GM21528 (cell line): ENCODE data around the gene PCDH12.

Experiments used
- ATAC-seq: cut with Tn5 transposase; IDR thresholded peaks from one replicate; pipeline ENCODE4 v1.9.1; 2021; ENCODE audit warnings: mild to moderate bottlenecking, moderate library complexity; ENCODE audit not compliant: unreplicated experiment, low FRiP score

The PCDH12 gene

GRCh38 chr5:141958113-141958512 lies at the start of gene PCDH12:
PCDH12 (minus strand) TSS chr5:141958202; CDS start chr5:141957851, 351 bp downstream.
- ATAC-seq: no peak

DNA sequence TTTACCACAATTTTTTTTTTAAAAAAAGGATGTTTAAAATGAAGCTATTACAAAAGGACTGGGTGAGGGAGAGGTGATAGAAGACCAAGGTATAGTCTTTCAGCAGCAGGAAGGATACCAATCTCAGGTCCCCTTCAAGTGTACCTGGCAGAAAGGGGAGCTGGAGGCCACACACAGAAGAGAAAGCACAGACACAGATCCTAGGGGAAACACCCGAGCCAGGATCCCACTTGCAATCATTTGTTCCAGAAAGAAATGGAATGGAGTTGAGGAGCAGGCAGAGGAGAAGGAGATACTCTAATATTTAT lies 49.2 kb upstream of the PCDH12 start:
- ATAC-seq: no peak

DNA sequence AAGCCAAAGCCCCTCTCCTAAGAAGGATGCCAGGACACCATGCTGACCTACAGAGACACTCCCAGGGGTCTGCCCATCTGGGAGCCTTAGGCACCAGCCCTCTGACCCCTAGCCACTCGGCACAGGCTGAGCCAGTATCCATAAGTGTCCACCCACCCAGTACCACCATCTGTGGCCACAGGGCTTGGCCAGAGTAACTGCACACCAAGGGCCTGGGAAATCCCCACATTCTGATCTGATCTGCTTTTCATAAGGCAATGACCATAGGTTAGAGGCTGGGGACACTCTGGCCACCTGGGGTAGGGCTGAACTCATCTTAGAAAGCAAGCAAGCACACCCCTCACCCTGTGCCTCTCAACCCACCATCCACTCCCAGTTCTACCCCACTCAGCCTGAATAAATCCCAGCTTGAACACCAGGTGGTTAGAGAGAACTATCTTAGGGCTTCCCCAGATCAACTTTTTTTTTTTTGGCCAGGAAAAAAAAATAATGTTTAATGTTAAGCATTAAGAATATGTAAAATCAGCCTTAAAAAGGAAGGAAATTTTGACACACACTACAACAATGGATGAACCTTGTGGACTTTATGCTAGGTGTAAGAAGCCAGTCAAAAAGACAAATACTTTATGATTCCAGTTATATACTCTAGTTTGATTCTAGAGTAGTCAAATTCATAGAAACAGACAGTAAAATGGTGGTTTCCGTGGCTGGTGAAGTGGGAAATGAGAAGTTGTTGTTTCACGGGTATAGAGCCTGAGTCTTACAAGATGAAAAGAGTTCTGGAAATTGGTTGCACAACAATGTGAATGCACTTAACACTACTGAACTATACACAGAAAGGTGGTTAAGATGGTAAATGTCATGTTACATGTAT lies 48.6 kb upstream of the PCDH12 start:
- ATAC-seq: no peak

DNA sequence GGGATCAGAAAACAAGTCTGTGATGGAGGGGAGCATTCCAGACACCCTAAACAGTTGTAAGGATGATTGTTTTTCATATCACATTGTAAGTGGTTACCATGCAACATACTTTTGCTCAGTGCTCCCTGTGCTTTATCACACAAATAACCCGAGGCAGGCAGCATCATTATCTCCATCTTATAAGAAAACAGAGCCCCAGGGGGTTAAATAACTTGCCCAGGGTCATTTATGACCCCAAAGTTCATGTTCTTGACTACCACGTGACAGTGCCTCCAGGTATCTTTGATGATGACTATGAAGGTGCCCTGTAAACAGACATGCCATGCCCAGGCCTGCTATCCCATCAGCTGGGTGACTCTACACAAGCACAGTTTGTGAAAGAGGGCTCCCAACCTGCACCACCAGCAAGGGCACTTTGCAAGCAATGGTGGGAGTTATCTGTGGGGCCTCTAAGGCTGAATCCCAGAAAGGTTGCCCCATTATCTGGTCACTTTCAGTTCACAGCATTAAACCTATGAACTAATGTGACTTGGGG lies 45.3 kb upstream of the PCDH12 start:
- no peak for ATAC-seq

DNA sequence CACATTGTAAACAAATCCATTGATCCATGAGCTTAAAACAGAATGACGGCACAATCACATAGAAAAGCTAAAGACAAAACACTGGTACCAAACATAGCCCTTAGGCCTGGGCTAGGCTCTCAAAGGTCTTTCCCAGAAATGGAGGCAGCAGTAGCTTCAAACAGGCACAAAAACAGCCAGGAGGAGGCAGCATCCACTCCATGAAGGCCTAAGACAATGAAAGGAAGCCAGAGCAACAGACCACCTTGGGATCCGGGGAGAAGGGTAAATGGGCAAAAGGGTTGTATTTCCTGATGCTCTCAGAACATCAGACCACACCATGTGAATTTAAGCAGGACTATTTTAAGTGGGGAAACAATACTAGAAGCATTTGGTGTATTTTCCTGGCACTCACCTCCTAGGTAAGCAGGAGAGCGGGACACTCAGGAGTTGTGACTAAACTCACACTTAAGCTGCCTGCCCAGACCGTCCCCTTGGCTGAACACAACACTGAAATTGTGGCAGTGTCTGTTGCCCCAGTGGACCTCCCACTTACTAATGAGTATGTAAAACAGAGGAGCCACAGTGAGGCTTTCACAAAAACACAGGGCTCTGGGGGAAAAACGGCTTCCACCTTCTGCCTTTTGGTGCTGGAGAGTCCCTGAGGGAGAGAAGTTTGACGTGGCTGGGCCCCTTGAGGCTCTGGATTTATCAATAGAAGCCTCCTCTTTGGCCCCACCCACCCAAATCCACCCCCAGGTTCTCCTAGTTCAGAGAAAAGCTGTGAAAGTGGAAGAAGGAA lies 42.9 kb upstream of the PCDH12 start:
- ATAC-seq: no peak

DNA sequence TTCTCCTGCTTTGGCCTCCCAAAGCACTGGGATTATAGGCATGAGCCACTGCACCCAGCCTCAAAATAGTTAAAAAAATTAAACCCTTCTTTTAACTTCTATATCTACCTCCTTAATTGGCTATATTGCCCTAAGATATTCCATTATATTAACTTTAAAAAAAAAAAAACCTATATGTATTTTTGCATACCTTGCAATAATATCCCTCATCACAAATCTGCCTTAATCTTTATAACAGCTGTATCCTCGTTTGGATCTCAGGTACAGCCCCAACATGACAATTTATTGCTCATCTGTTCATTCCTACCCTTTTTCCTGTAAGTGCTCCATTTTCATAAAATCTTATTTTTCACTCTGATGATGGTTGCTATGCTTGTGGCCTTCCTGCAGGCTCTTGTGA lies 42.2 kb upstream of the PCDH12 start:
- ATAC-seq: no peak

DNA sequence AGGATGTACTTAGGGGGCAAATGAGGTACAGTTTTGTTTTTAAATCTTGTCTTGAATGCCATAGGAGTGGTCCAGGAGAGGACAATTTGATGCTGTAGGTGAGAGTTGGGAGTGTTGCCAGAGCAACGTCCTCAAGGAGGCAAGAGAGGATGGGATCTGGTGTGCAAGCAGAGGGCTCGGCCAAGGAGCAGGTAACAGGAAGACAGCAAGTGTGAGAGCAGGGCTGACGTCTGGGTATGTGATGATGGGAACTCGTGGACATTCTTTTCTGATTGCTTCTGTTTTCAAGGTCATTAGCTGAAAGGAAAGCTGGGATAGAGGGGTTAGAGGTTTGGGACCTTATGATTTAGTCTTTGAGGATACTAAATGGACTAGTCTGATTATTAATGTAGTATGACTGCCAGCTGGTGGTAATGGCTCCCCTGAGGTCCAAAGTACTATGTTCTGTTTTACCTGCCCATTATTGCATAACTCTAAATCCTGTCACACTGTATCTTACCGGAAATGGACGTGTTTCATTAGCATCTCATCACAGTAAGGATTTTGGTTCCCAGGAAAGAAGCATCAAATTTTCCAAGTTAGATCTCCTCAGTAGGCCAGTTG lies 39.5 kb upstream of the PCDH12 start:
- ATAC-seq: no peak

- no peak for ATAC-seq
Measured at GRCh38 chr5:141995656-141996055, 37.7 kb upstream of the PCDH12 start.

- no peak for ATAC-seq
Measured at GRCh38 chr5:141994511-141995136, 36.6 kb upstream of the PCDH12 start.

GRCh38 chr5:141992349-141992963 lies 34.5 kb upstream of the PCDH12 start:
- peak; percentile 60 for ATAC-seq

DNA sequence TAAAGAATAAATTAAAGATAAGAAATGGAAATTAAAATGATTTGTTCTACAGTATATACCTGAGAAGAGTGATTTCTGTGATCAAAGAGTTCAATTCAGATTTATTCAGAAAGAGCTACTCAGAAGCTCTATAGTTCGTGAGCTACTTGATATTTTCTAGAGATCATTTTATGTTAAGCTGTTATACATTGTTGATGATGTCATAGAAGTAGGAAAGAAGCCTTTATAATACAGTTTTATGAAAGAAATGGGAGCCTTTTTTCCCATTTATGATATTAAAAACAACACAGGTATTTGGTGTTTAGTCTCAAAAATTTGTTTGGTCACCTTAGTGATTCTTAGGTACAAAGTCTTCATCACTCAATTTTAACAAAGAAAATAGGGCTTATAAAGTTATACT lies 31.7 kb upstream of the PCDH12 start:
- ATAC-seq: no peak

DNA sequence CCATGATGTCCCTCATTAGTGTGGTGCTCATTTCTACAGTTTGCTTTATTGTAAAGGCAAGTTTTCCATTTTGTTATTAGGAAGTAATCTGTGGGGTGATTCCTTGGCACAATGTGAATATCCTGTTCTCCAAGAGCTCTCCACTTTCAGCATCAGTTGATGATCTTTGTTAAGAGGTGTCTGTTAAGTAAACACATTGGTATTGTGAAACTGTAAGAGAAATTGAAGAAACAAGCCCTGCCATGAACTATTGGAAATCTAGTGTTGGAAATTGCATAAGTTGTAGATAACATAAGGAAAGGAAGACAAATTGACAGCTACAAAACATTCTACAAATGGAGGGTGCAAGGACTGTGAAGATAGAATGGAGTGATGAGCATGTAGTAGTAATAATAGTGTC lies 28.1 kb upstream of the PCDH12 start:
- ATAC-seq: no peak

GRCh38 chr5:141982626-141983025 lies 24.6 kb upstream of the PCDH12 start:
- no peak for ATAC-seq

DNA sequence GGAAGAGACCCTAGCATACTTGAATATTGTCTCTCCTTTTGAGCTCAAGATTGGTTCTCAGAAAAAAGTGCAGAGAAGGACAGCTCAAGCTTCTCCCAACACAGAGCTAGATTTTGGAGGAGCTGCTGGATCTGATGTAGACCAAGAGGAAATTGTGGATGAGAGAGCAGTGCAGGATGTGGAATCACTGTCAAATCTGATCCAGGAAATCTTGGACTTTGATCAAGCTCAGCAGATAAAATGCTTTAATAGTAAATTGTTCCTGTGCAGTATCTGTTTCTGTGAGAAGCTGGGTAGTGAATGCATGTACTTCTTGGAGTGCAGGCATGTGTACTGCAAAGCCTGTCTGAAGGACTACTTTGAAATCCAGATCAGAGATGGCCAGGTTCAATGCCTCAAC lies 20.4 kb upstream of the PCDH12 start:
- ATAC-seq: no peak

- ATAC-seq: no peak
Measured at GRCh38 chr5:141976176-141976575, 18.2 kb upstream of the PCDH12 start.

- no peak for ATAC-seq
Measured at GRCh38 chr5:141973871-141974595, 16.0 kb upstream of the PCDH12 start.

GRCh38 chr5:141969783-141970771 lies 12.1 kb upstream of the PCDH12 start:
- ATAC-seq: peak; percentile 64

- peak; percentile 93 for ATAC-seq
Measured at GRCh38 chr5:141968914-141969608, 11.1 kb upstream of the PCDH12 start, which contains the start of gene RNF14. RNF14 (plus strand) TSS chr5:141969105; CDS start chr5:141973589, 4,484 bp downstream.
